ENCODE measurements around the gene CALN1.

The CALN1 gene

DNA sequence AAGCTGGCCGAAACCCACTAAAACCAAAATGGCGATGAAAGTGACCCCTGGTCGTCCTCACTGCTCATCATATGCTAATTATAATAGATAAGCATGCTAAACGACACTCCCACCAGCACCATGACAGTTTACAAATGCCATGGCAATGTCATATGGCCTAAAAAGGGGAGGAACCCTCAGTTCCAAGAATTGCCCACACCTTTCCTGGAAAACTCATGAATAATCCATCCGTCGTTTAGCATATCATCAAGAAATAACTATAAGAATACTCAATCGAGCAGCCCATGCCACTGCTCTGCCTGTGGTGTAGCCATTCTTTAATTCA, 422.0 kb downstream of the CALN1 start:
- no peak overlapping the region for H3K4me2 ChIP-seq (ENCODE audit: low read length)
- H3K9ac ChIP-seq (ENCODE audit: low read length) = no peak overlapping the region
- H3F3A ChIP-seq (ENCODE audit: insufficient read depth, low read length) = no peaks in the 10 kb centered on the region
- H2AFZ ChIP-seq (ENCODE audit: low read length) = no peak overlapping the region
- H3K36me3 ChIP-seq (ENCODE audit: insufficient read depth, low read length) = no peaks in the 10 kb centered on the region
- no peaks in the 10 kb centered on the region for H3K9me3 ChIP-seq (ENCODE audit: low read length)
- no peaks in the 10 kb centered on the region for H3K79me2 ChIP-seq (ENCODE audit: insufficient read depth, low read length)
- no peaks in the 10 kb centered on the region for H3K9me2 ChIP-seq (ENCODE audit: low read depth, low read length)
- H3K27ac ChIP-seq (ENCODE audit: low read depth, low read length, poor library complexity, severe bottlenecking) = no peak overlapping the region
- no peak overlapping the region for H3K4me3 ChIP-seq (ENCODE audit: low read depth, low read length, poor library complexity, severe bottlenecking)
- no peaks in the 10 kb centered on the region for H3K27me3 ChIP-seq (ENCODE audit: insufficient read depth, low read length)
- H3K4me1 ChIP-seq (ENCODE audit: insufficient read depth, low read length, severe bottlenecking) = no peaks in the 10 kb centered on the region
- H4K20me1 ChIP-seq (ENCODE audit: insufficient read depth, low read length) = no peaks in the 10 kb centered on the region
- TF ChIP-seq EZH2 (IDR thresholded peaks at IDR 0.05; ENCODE audit: borderline replicate concordance, low read length) = no peak
- TF ChIP-seq, protein P1, sequence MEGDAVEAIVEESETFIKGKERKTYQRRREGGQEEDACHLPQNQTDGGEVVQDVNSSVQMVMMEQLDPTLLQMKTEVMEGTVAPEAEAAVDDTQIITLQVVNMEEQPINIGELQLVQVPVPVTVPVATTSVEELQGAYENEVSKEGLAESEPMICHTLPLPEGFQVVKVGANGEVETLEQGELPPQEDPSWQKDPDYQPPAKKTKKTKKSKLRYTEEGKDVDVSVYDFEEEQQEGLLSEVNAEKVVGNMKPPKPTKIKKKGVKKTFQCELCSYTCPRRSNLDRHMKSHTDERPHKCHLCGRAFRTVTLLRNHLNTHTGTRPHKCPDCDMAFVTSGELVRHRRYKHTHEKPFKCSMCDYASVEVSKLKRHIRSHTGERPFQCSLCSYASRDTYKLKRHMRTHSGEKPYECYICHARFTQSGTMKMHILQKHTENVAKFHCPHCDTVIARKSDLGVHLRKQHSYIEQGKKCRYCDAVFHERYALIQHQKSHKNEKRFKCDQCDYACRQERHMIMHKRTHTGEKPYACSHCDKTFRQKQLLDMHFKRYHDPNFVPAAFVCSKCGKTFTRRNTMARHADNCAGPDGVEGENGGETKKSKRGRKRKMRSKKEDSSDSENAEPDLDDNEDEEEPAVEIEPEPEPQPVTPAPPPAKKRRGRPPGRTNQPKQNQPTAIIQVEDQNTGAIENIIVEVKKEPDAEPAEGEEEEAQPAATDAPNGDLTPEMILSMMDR (IDR thresholded peaks at IDR 0.05; ENCODE audit: low read length) = no peak

DNA sequence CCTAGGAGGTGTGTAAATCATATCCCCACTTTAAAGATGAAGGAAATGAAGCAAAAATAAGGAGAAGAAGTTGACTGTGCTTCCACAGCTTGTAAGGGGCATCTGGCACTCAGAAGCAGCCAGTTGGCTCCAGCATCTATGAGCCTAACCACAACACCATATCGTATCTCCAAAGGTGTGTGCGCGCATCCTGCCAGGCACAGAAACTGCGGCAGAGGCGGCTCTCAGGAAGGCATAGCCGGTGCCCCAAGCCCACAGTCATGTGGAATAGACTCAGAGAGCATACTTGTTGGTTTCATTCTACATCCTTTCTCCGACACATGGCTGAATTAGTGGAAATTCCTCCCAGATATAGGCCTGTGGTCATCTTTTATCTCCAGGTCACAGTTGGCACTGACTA, 423.9 kb downstream of the CALN1 start:
- Histone ChIP-seq H3F3A (ENCODE audit: insufficient read depth, low read length) (no peaks in the 10 kb centered on the region), H4K20me1 (ENCODE audit: insufficient read depth, low read length) (no peaks in the 10 kb centered on the region), H3K79me2 (ENCODE audit: insufficient read depth, low read length) (no peaks in the 10 kb centered on the region), H3K9me2 (ENCODE audit: low read depth, low read length) (no peaks in the 10 kb centered on the region), H3K36me3 (ENCODE audit: insufficient read depth, low read length) (no peaks in the 10 kb centered on the region), H2AFZ (ENCODE audit: low read length) (no peak overlapping the region), H3K9me3 (ENCODE audit: low read length) (no peaks in the 10 kb centered on the region), H3K4me1 (ENCODE audit: insufficient read depth, low read length, severe bottlenecking) (no peaks in the 10 kb centered on the region), H3K4me3 (ENCODE audit: low read depth, low read length, poor library complexity, severe bottlenecking) (no peak overlapping the region), H3K27ac (ENCODE audit: low read depth, low read length, poor library complexity, severe bottlenecking) (no peak overlapping the region), H3K9ac (ENCODE audit: low read length) (no peak overlapping the region), H3K27me3 (ENCODE audit: insufficient read depth, low read length) (0 out of 2 replicates have a peak, but pooled peaks cover 3% of the 10 kb centered on the region), H3K4me2 (ENCODE audit: low read length) (no peak overlapping the region)
- TF ChIP-seq EZH2 (IDR thresholded peaks at IDR 0.05; ENCODE audit: borderline replicate concordance, low read length) = no peak
- TF ChIP-seq, protein P1 (IDR thresholded peaks at IDR 0.05; ENCODE audit: low read length) = no peak

DNA sequence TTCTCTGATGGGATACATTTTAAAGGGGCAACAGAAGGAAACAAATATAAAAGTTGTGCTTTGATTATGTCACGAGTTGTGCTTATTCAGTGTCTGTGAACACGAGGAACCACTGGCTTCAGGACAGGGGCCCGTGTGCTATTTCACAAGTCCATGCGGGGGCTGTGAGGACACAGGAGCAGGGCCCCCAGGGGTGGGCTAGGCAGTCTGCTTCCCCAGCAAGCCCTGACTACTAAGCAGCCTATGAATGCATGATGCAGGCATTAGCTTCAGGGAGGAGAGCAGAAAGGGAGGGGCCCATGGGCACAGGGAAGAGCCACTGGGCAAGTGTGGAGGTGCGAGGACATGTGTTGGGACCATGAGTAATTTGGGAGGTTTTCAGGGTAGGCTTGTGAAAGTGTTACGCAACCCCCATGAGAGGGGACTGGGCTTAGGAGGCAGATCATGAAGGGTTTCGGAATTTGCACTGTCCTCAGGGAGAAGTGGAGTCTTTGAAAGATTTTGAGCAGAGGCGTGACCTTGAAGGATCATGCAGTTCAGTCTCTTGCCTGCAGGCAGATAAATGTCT, 424.9 kb downstream of the CALN1 start:
- Histone ChIP-seq H3K79me2 (ENCODE audit: insufficient read depth, low read length) (no peaks in the 10 kb centered on the region), H3F3A (ENCODE audit: insufficient read depth, low read length) (no peaks in the 10 kb centered on the region), H3K36me3 (ENCODE audit: insufficient read depth, low read length) (no peaks in the 10 kb centered on the region), H3K4me2 (ENCODE audit: low read length) (no peak overlapping the region), H3K9ac (ENCODE audit: low read length) (no peak overlapping the region), H2AFZ (ENCODE audit: low read length) (no peak overlapping the region), H3K4me3 (ENCODE audit: low read depth, low read length, poor library complexity, severe bottlenecking) (no peak overlapping the region), H4K20me1 (ENCODE audit: insufficient read depth, low read length) (no peaks in the 10 kb centered on the region), H3K27me3 (ENCODE audit: insufficient read depth, low read length) (0 out of 2 replicates have a peak, but pooled peaks cover 3% of the 10 kb centered on the region), H3K4me1 (ENCODE audit: insufficient read depth, low read length, severe bottlenecking) (no peaks in the 10 kb centered on the region), H3K9me3 (ENCODE audit: low read length) (no peaks in the 10 kb centered on the region), H3K9me2 (ENCODE audit: low read depth, low read length) (no peaks in the 10 kb centered on the region), H3K27ac (ENCODE audit: low read depth, low read length, poor library complexity, severe bottlenecking) (no peak overlapping the region)
- TF ChIP-seq, protein P1 (IDR thresholded peaks at IDR 0.05; ENCODE audit: low read length) = no peak
